IMR-90 (cell line): ENCODE measurements around the gene SEC11A.

Experiments
- CTCF ChIP-seq: conservative IDR thresholded peaks from 2 replicates; pipeline ENCODE4 v1.5.1; 2012; ENCODE audit warnings: mild to moderate bottlenecking, low read depth, low read length, improper control_type of control experiment
- POLR2A ChIP-seq: IDR thresholded peaks from 2 replicates; pipeline ENCODE4 v1.6.1; 2012; ENCODE audit warnings: mild to moderate bottlenecking, low read depth, low read length
- RAD21 ChIP-seq: IDR thresholded peaks from 2 replicates; pipeline ENCODE4 v1.6.1; 2012; ENCODE audit warnings: low read length, improper control_type of control experiment
- RFX5 ChIP-seq: IDR thresholded peaks from 2 replicates; pipeline ENCODE4 v1.8.0; 2012; ENCODE audit warnings: low read depth, mild to moderate bottlenecking, low read length, moderate library complexity
- SMC3 ChIP-seq: fragments of 150-350 bp; IDR thresholded peaks from 2 replicates; pipeline ENCODE4 v1.6.1; 2016; ENCODE audit warnings: low read depth, mild to moderate bottlenecking, antibody characterized with exemption, low read length, moderate library complexity
- TF ChIP-seq, protein P1 (sequence below): fragments of 150-350 bp; IDR thresholded peaks from 2 replicates; pipeline ENCODE4 v1.6.1; 2016; ENCODE audit warnings: low read depth, mild to moderate bottlenecking, low read length, moderate library complexity, borderline replicate concordance

DNA sequence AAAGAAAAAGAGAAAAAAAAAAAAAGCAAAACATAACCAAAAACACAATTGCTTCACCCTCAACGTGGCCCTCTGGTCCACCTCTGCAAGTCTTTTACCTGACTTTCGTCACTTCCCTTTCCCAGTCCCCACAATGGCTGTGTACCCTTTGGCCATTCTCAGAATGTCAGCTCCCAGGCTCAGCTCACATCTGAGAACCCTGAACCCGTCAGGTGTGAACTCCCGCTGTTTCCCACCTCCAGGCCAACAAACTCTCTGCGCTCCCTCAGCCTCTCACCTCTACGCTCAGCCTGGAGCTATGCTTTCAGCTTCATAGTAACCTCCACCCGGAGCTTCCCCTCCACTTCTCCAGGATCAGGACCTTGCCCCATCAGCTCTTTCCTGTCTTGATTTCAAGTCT lies 91.6 kb downstream of the SEC11A start:
- no peak for TF ChIP-seq CTCF
- TF ChIP-seq RFX5 = no peak
- TF ChIP-seq POLR2A = no peak
- no peak for TF ChIP-seq RAD21
- TF ChIP-seq, protein P1, sequence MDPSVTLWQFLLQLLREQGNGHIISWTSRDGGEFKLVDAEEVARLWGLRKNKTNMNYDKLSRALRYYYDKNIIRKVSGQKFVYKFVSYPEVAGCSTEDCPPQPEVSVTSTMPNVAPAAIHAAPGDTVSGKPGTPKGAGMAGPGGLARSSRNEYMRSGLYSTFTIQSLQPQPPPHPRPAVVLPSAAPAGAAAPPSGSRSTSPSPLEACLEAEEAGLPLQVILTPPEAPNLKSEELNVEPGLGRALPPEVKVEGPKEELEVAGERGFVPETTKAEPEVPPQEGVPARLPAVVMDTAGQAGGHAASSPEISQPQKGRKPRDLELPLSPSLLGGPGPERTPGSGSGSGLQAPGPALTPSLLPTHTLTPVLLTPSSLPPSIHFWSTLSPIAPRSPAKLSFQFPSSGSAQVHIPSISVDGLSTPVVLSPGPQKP = no peak
- no peak for TF ChIP-seq SMC3
